GM21390 (cell line): ENCODE results near the gene ICA1L.

ENCODE experiments used
- ATAC-seq: cut with Tn5 transposase; IDR thresholded peaks from one replicate; pipeline ENCODE4 v1.9.1; 2021; ENCODE audit not compliant: unreplicated experiment

ICA1L gene

DNA sequence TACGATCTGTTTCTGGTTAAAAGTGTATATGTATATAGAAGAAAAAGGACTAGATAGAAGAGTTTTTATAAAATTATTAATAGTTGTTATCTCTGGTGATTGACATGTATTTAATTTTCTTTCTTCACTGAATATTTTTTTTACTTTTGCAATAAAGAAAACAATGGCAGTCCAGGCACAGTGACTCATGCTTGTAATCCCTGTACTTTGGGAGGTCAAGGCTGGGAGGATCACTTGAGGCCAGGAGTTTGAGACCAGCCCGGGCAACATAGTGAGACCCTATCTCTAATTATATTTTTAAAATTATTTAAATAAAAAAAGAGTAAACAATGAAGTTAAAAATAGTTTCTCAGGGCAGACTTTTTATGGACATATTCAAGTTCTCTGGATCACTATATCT is 122.1 kb downstream of the ICA1L start:
- no peak for ATAC-seq

GRCh38 chr2:202743613-202744012 is 128.0 kb downstream of the ICA1L start:
- no peak for ATAC-seq

GRCh38 chr2:202736826-202737225 is 134.7 kb downstream of the ICA1L start:
- ATAC-seq: no peak

DNA sequence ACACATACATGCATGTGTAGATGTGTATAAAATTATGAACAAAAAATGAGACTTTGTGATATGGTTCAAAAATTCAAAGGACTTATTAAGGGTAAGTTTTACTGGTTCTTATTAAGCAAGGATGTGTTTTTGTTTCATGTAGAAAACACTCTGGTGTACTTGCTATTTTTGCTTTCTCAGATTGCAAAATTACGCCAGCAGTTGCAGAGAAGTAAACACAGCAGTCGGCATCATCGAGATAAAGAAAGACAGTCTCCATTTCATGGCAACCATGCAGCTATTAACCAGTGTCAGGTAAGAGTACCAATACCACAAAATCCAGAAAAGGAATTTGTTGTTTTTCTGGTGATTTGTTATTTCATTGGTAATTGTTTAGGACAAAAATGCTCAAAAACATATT is 145.5 kb downstream of the ICA1L start:
- no peak for ATAC-seq

DNA sequence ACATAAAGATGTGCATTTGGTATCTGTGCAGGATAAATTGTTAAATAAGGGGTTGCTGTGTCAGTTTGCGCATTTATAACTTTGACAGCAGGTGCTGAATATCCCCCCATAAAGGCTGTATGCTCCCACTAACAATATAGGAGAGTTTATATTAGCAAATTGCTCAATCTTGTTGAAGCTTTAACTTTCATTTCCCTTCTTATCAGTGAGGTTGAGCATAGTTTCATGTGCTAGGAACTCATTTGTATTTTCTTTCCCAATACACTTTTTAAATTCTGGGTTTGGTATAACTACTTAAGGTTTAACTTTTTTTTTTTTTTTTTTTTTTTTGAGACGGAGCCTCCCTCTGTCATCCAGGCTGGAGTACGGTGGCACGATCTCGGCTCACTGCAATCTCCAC is 147.8 kb downstream of the ICA1L start:
- ATAC-seq: no peak
